Activated T-helper 17 cell treated with anti-CD3 and anti-CD28 coated beads, Interleukin-2, amount 50 U/mL, for 72 hours (primary cell): ENCODE measurements around the gene CCNL1. TPM values are rescaled to one million over a fixed set of nuclear protein-coding genes. Genes with fewer than 3 reads are reported as not detected.

Experiments
- ATAC-seq: fragments of 150-1000 bp; cut with Tn5 transposase; replicated peaks from 2 replicates; pipeline ENCODE4 v1.10.0; 2021; ENCODE audit warnings: mild to moderate bottlenecking, moderate library complexity
- H3K27ac Mint-ChIP-seq: one replicate; pipeline ENCODE4 v1.8.0; 2022; ENCODE audit warnings: mixed read lengths
- H3K27me3 Mint-ChIP-seq: one replicate; pipeline ENCODE4 v1.8.0; 2022; ENCODE audit warnings: mixed read lengths
- H3K36me3 Mint-ChIP-seq: one replicate; pipeline ENCODE4 v1.8.0; 2022; ENCODE audit warnings: low read depth, mild to moderate bottlenecking, mixed read lengths
- H3K4me1 Mint-ChIP-seq: one replicate; pipeline ENCODE4 v1.8.0; 2022; ENCODE audit warnings: mixed read lengths
- H3K4me3 Mint-ChIP-seq: one replicate; pipeline ENCODE4 v1.8.0; 2022; ENCODE audit warnings: mild to moderate bottlenecking, mixed read lengths
- H3K9me3 Mint-ChIP-seq: one replicate; pipeline ENCODE4 v1.8.0; 2022; ENCODE audit warnings: mixed read lengths
- total RNA-seq, 2 donors: library from RNA; stranded (reverse); gene quantifications; one replicate each; pipeline ENCODE4 v1.2.3, GENCODE V29; 2022

Gene CCNL1
- total RNA-seq, 2 donors from 2014 or later: 173 to 194 TPM

- H3K27ac Mint-ChIP-seq: no peak overlapping the region
- no peak overlapping the region for H3K4me3 Mint-ChIP-seq
- ATAC-seq: no peak
- peaks cover 88% of the 10 kb centered on the region for H3K36me3 Mint-ChIP-seq
- H3K9me3 Mint-ChIP-seq: no peaks in the 10 kb centered on the region
- peaks cover 18% of the 10 kb centered on the region for H3K4me1 Mint-ChIP-seq
- H3K27me3 Mint-ChIP-seq: no peaks in the 10 kb centered on the region
Observed at GRCh38 chr3:157142315-157142714, 17.6 kb downstream of the CCNL1 start.

- H3K9me3 Mint-ChIP-seq: no peaks in the 10 kb centered on the region
- H3K36me3 Mint-ChIP-seq: peaks cover 65% of the 10 kb centered on the region
- peaks cover 9% of the 10 kb centered on the region for H3K4me1 Mint-ChIP-seq
- H3K27ac Mint-ChIP-seq: no peak overlapping the region
- no peaks in the 10 kb centered on the region for H3K27me3 Mint-ChIP-seq
- no peak for ATAC-seq
- no peak overlapping the region for H3K4me3 Mint-ChIP-seq
Observed at GRCh38 chr3:157139938-157140534, 19.9 kb downstream of the CCNL1 start.

GRCh38 chr3:157136647-157137387 lies 23.1 kb downstream of the CCNL1 start:
- H3K27me3 Mint-ChIP-seq: no peaks in the 10 kb centered on the region
- no peaks in the 10 kb centered on the region for H3K9me3 Mint-ChIP-seq
- no peak for ATAC-seq
- H3K36me3 Mint-ChIP-seq: peaks cover 33% of the 10 kb centered on the region
- peaks cover 26% of the 10 kb centered on the region for H3K4me1 Mint-ChIP-seq
- peak overlapping the region; percentile 56 for H3K27ac Mint-ChIP-seq
- H3K4me3 Mint-ChIP-seq: peak overlapping the region; percentile 41

GRCh38 chr3:157135671-157136396 lies 24.1 kb downstream of the CCNL1 start:
- no peaks in the 10 kb centered on the region for H3K27me3 Mint-ChIP-seq
- no peak for ATAC-seq
- peaks cover 25% of the 10 kb centered on the region for H3K36me3 Mint-ChIP-seq
- H3K4me3 Mint-ChIP-seq: peak overlapping the region; percentile 47
- H3K4me1 Mint-ChIP-seq: peaks cover 35% of the 10 kb centered on the region
- H3K27ac Mint-ChIP-seq: peak overlapping the region; percentile 61
- no peaks in the 10 kb centered on the region for H3K9me3 Mint-ChIP-seq

GRCh38 chr3:157134620-157135191 lies 25.2 kb downstream of the CCNL1 start:
- H3K36me3 Mint-ChIP-seq: peaks cover 14% of the 10 kb centered on the region
- peak overlapping the region; percentile 47 for H3K4me3 Mint-ChIP-seq
- H3K4me1 Mint-ChIP-seq: peaks cover 42% of the 10 kb centered on the region
- peak overlapping the region; percentile 61 for H3K27ac Mint-ChIP-seq
- no peaks in the 10 kb centered on the region for H3K27me3 Mint-ChIP-seq
- H3K9me3 Mint-ChIP-seq: no peaks in the 10 kb centered on the region
- peak; percentile 75 for ATAC-seq

GRCh38 chr3:157133434-157134320 lies 26.3 kb downstream of the CCNL1 start:
- Mint-ChIP-seq H3K9me3 (no peaks in the 10 kb centered on the region), H3K4me3 (peak overlapping the region; percentile 47), H3K36me3 (peaks cover 4% of the 10 kb centered on the region), H3K4me1 (peaks cover 53% of the 10 kb centered on the region), H3K27ac (peak overlapping the region; percentile 95), H3K27me3 (no peaks in the 10 kb centered on the region)
- ATAC-seq: no peak

- ATAC-seq: no peak
- Mint-ChIP-seq H3K27ac (peak overlapping the region; percentile 95), H3K27me3 (no peaks in the 10 kb centered on the region), H3K9me3 (no peaks in the 10 kb centered on the region), H3K4me3 (peak overlapping the region; percentile 88), H3K36me3 (peaks cover under 1% of the 10 kb centered on the region), H3K4me1 (peaks cover 58% of the 10 kb centered on the region)
Observed at GRCh38 chr3:157132936-157133335, 27.0 kb downstream of the CCNL1 start.

- Mint-ChIP-seq H3K9me3 (no peaks in the 10 kb centered on the region), H3K4me3 (peak overlapping the region; percentile 88), H3K4me1 (peaks cover 62% of the 10 kb centered on the region), H3K36me3 (no peaks in the 10 kb centered on the region), H3K27ac (peak overlapping the region; percentile 95), H3K27me3 (no peaks in the 10 kb centered on the region)
- ATAC-seq: no peak
Observed at GRCh38 chr3:157132341-157132740, 27.6 kb downstream of the CCNL1 start.

GRCh38 chr3:157131861-157132260 lies 28.1 kb downstream of the CCNL1 start:
- Mint-ChIP-seq H3K27me3 (no peaks in the 10 kb centered on the region), H3K9me3 (no peaks in the 10 kb centered on the region), H3K4me3 (peak overlapping the region; percentile 88), H3K27ac (peak overlapping the region; percentile 95), H3K4me1 (peaks cover 60% of the 10 kb centered on the region), H3K36me3 (no peaks in the 10 kb centered on the region)
- ATAC-seq: no peak

GRCh38 chr3:157130467-157131251 lies 29.3 kb downstream of the CCNL1 start:
- no peaks in the 10 kb centered on the region for H3K9me3 Mint-ChIP-seq
- ATAC-seq: peak; percentile 11
- H3K27ac Mint-ChIP-seq: peak overlapping the region; percentile 95
- peaks cover 60% of the 10 kb centered on the region for H3K4me1 Mint-ChIP-seq
- H3K4me3 Mint-ChIP-seq: peak overlapping the region; percentile 88
- H3K36me3 Mint-ChIP-seq: no peaks in the 10 kb centered on the region
- H3K27me3 Mint-ChIP-seq: no peaks in the 10 kb centered on the region

- H3K9me3 Mint-ChIP-seq: no peaks in the 10 kb centered on the region
- peak overlapping the region; percentile 88 for H3K4me3 Mint-ChIP-seq
- H3K4me1 Mint-ChIP-seq: peaks cover 60% of the 10 kb centered on the region
- no peaks in the 10 kb centered on the region for H3K27me3 Mint-ChIP-seq
- H3K27ac Mint-ChIP-seq: peak overlapping the region; percentile 95
- no peak for ATAC-seq
- no peaks in the 10 kb centered on the region for H3K36me3 Mint-ChIP-seq
Observed at GRCh38 chr3:157129803-157130466, 30.0 kb downstream of the CCNL1 start.

- Mint-ChIP-seq H3K27me3 (no peaks in the 10 kb centered on the region), H3K9me3 (no peaks in the 10 kb centered on the region), H3K4me3 (peak overlapping the region; percentile 88), H3K27ac (peak overlapping the region; percentile 95), H3K36me3 (no peaks in the 10 kb centered on the region), H3K4me1 (peaks cover 58% of the 10 kb centered on the region)
- peak; percentile 27 for ATAC-seq
Observed at GRCh38 chr3:157128771-157129681, 30.9 kb downstream of the CCNL1 start.
